ENCODE results near the gene ADCY9. TPM values are rescaled to one million over a fixed set of nuclear protein-coding genes. Genes with fewer than 3 reads are reported as not detected.

ADCY9 gene
- total and polyA plus RNA-seq, 2 experiments from 2014 or later: 2.2 to 18.3 TPM

DNA sequence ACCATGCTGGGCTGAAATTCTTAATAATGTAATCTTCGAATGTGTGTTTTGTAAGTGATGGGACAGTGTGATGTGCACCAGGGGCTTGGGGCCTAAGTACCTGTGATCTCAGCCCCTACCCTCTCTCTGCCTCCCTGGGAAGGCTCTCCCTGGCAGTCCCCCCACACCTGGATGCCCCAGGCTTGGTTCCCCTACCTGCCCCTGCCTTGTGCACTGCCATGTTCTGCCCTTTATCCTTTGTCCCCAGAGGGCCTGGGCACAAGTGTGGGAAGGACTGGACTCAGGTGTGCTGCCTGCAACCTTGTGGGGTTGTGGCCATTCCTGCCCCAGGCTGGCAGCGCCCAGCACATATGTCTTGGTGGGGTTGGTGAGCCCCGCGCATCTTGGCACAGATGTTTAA, 180.3 kb downstream of the ADCY9 start:
- Histone ChIP-seq H3K36me3 (ENCODE audit: insufficient read depth) (no peaks in the 10 kb centered on the region), H3F3A (replicated peaks; ENCODE audit: low read depth) (0 out of 2 replicates have a peak, but pooled peaks cover 2% of the 10 kb centered on the region), H4K20me1 (replicated peaks; ENCODE audit: insufficient read depth) (no peaks in the 10 kb centered on the region), H3K27ac (ENCODE audit: low read depth) (no peak overlapping the region), H3K27me3 (ENCODE audit: insufficient read depth) (no peaks in the 10 kb centered on the region), H2AFZ (peak overlapping the region; percentile 43; the same call in 1 of the 2 replicates), H3K4me2 (no peak overlapping the region), H3K4me3 (no peak overlapping the region), H3K4me1 (ENCODE audit: insufficient read depth) (peaks cover 5% of the 10 kb centered on the region), H3K79me2 (replicated peaks; ENCODE audit: insufficient read depth) (no peaks in the 10 kb centered on the region), H3K9me2 (ENCODE audit: insufficient read depth) (no peaks in the 10 kb centered on the region)
- no peak overlapping the region for H3K27ac Mint-ChIP-seq
- no peaks in the 10 kb centered on the region; the same call in 2 of the 3 replicates for H3K36me3 Mint-ChIP-seq (ENCODE audit: low read depth)
- peaks cover 4% of the 10 kb centered on the region for H3K27me3 Mint-ChIP-seq (ENCODE audit: insufficient read depth, low read depth, poor library complexity)
- no peak for DNase-seq (ENCODE audit: low spot score)
- TF ChIP-seq CTCF (conservative IDR thresholded peaks at IDR 0.05; ENCODE audit: low read depth in 2 of 2) (no peak), CREB1 (CRISPR knock-in tag; IDR thresholded peaks at IDR 0.05; ENCODE audit: low read depth) (no peak), JUNB (IDR thresholded peaks at IDR 0.05; ENCODE audit: unreplicated experiment) (no peak), STAT1 (IDR thresholded peaks at IDR 0.05; ENCODE audit: unreplicated experiment) (no peak), POLR2AphosphoS5 (IDR thresholded peaks at IDR 0.05; ENCODE audit: low read depth) (no peak), ZNF462 (CRISPR knock-in tag; IDR thresholded peaks at IDR 0.05) (no peak), ETS1 (IDR thresholded peaks at IDR 0.05) (no peak), NANOG (IDR thresholded peaks at IDR 0.05; ENCODE audit: borderline replicate concordance) (no peak), ZNF331 (CRISPR knock-in tag; IDR thresholded peaks at IDR 0.05; ENCODE audit: low read depth) (no peak), EZH2phosphoT487 (IDR thresholded peaks at IDR 0.05; ENCODE audit: unreplicated experiment) (no peak)
- TF ChIP-seq, protein P1, sequence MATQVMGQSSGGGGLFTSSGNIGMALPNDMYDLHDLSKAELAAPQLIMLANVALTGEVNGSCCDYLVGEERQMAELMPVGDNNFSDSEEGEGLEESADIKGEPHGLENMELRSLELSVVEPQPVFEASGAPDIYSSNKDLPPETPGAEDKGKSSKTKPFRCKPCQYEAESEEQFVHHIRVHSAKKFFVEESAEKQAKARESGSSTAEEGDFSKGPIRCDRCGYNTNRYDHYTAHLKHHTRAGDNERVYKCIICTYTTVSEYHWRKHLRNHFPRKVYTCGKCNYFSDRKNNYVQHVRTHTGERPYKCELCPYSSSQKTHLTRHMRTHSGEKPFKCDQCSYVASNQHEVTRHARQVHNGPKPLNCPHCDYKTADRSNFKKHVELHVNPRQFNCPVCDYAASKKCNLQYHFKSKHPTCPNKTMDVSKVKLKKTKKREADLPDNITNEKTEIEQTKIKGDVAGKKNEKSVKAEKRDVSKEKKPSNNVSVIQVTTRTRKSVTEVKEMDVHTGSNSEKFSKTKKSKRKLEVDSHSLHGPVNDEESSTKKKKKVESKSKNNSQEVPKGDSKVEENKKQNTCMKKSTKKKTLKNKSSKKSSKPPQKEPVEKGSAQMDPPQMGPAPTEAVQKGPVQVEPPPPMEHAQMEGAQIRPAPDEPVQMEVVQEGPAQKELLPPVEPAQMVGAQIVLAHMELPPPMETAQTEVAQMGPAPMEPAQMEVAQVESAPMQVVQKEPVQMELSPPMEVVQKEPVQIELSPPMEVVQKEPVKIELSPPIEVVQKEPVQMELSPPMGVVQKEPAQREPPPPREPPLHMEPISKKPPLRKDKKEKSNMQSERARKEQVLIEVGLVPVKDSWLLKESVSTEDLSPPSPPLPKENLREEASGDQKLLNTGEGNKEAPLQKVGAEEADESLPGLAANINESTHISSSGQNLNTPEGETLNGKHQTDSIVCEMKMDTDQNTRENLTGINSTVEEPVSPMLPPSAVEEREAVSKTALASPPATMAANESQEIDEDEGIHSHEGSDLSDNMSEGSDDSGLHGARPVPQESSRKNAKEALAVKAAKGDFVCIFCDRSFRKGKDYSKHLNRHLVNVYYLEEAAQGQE (IDR thresholded peaks at IDR 0.05; ENCODE audit: unreplicated experiment): no peak
- H3K9me3 Mint-ChIP-seq: no peaks in the 10 kb centered on the region
- no peak for ATAC-seq
- peaks cover 4% of the 10 kb centered on the region; the same call in 2 of the 3 replicates for H3K4me1 Mint-ChIP-seq
- H3K4me3 Mint-ChIP-seq: no peak overlapping the region

All from GM23338 (cell line).